Fibroblast of lung (primary cell): ENCODE measurements around the gene TCF7L1.

Experiments used
- EZH2 ChIP-seq: IDR thresholded peaks from 2 replicates; pipeline ENCODE4 v1.5.1; 2012; ENCODE audit warnings: low read length, control low read depth, mild to moderate bottlenecking; ENCODE audit errors: missing control alignments
- TF ChIP-seq, protein P1 (sequence below), 2 donors: IDR thresholded peaks in 1 of 2; conservative IDR thresholded peaks in 1 of 2; 1 replicate in 1 of 2; 2 replicates in 1 of 2; pipeline ENCODE4 v1.5.1; 2011 to 2012; ENCODE audit warnings: low read length in 2 of 2, control low read depth in 1 of 2, inconsistent platforms in 1 of 2, low read depth in 1 of 2, mild to moderate bottlenecking in 1 of 2

GRCh38 chr2:85134255-85134895 lies 1.2 kb downstream of the TCF7L1 start:
- TF ChIP-seq, protein P1, sequence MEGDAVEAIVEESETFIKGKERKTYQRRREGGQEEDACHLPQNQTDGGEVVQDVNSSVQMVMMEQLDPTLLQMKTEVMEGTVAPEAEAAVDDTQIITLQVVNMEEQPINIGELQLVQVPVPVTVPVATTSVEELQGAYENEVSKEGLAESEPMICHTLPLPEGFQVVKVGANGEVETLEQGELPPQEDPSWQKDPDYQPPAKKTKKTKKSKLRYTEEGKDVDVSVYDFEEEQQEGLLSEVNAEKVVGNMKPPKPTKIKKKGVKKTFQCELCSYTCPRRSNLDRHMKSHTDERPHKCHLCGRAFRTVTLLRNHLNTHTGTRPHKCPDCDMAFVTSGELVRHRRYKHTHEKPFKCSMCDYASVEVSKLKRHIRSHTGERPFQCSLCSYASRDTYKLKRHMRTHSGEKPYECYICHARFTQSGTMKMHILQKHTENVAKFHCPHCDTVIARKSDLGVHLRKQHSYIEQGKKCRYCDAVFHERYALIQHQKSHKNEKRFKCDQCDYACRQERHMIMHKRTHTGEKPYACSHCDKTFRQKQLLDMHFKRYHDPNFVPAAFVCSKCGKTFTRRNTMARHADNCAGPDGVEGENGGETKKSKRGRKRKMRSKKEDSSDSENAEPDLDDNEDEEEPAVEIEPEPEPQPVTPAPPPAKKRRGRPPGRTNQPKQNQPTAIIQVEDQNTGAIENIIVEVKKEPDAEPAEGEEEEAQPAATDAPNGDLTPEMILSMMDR (conservative IDR thresholded peaks at IDR 0.05 in 1 of 2, IDR thresholded peaks at IDR 0.05 in 1 of 2; ENCODE audit: low read depth in 1 of 2, low read length in 2 of 2) = no peak
- TF ChIP-seq EZH2 = no peak
